Right hindlimb (tissue), 1 donor: Measurements from ENCODE around the gene ZFR.
"Not testable (repeated sequence)": the region's sequence is repeated elsewhere in the genome, so short reads cannot be mapped to it uniquely, and the experiment has no call there.

Experiments
- DNase-seq: peaks from one replicate; pipeline ENCODE4 v3.0.0-alpha.2; 2018

Gene ZFR

DNA sequence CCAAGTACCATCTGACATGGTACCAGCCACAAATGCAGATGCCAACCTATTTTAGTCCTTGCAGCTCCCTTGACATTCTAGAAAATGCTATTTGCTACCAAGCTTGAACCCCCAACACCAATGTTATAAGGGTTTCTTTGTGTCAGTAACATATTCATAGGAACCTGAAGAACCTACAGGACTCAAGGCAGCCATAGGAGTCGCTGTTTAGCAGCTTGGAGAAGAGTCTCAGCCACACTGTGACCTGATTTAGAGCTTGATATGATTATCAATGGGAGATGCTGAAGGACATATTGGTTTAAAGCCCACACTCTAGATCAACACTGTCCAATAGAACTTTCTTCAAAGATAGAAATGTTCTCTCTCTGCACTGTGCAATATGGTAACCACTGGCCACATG, 6.4 kb upstream of the ZFR start:
- DNase-seq, result no peak

DNA sequence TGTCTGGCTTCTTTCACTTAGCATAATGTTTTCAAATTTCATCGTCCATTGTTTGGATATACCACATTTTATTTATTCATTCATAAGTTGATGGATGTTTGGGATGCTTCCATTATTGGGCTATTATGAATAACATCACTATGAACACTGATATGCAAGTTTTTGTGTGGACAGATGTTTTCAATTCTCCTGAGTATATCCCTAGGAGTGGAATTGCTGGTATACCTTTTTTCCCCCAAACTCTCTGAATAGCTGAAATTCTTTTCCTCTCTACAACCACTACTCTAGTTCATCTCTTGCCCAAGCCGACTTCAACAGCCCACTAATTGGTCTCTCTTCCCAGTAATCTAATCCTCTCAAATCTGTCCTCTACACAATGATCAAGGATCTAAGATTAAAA, 4.7 kb upstream of the ZFR start:
- no peak for DNase-seq

DNA sequence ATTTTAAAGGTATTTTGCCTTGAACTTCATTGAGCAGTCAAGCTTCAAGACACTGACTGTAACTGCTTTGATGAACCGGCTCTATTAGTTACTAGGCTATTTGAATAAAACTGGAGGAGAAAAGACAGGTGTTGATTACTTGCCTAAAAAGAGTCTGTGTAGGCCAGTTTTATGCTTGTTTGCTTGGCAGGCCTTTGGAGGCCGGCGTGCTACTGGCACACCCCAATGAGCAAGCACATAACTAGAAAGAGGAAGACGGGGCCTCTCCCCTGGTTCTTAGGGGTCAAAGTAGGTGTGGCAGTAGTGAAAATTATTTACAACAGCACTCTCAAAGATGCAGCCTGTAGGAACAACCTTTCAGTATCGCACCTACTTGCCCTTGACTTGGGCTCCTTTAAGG, 2.1 kb upstream of the ZFR start:
- DNase-seq, result no peak

DNA sequence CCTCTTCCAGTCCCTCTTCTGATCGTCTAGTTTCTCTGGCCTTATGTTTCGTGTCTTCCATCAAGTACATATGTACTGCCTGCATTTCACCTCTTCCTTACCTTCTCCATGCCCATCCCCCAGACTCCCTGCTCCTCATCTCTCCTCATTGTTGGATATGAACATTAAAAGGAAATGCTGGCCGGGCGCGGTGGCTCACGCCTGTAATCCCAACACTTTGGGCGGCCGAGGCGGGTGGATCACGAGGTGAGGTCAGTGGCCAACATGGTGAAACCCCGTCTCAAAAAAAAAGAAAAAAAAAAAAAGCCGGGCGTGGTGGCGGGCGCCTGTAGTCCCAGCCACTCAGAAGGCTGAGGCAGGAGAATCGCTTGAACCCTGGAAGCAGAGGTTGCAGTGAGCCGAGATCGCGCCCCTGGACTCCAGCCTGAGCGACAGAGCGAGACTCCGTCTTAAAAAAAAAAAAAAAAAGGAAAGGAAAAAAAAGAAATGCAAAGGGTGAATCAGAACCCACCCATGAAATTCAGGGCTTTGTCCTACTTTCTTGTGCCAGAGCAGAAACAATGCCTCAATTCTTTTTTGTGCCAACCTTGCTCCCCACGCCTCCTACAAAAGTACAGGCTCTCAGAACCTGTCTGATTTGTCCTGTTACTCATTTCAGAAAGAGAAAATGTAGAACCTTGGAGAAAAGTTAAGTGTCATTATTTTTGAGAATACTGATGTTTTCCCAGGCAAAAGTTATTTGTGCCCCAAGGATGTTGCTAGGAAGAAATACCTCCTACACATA, 1.5 kb upstream of the ZFR start:
- DNase-seq, result no peak

DNA sequence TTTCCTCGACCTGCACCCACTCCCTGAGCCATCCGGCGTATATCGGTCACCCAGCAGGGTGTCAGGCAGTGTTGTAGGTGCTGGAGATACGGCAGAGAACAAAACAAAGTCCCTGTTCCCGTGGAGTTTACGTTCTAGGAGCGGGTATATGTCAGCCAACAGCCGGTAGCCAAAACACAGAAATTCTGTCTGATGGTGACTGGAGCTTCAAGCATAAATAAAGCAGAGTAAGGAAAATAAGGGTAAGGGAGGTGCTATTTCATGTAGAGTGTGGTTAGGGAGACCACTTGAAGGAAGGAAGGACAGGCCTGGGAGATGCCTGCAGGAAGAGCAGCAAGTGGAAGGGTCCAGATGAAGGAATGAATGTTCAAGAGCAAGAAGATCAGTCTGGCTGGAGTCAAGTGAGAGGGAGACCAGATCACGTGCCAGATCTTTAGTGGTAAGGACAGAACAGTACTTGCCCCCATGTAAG, 783 bp upstream of the ZFR start:
- DNase-seq, result no peak

DNA sequence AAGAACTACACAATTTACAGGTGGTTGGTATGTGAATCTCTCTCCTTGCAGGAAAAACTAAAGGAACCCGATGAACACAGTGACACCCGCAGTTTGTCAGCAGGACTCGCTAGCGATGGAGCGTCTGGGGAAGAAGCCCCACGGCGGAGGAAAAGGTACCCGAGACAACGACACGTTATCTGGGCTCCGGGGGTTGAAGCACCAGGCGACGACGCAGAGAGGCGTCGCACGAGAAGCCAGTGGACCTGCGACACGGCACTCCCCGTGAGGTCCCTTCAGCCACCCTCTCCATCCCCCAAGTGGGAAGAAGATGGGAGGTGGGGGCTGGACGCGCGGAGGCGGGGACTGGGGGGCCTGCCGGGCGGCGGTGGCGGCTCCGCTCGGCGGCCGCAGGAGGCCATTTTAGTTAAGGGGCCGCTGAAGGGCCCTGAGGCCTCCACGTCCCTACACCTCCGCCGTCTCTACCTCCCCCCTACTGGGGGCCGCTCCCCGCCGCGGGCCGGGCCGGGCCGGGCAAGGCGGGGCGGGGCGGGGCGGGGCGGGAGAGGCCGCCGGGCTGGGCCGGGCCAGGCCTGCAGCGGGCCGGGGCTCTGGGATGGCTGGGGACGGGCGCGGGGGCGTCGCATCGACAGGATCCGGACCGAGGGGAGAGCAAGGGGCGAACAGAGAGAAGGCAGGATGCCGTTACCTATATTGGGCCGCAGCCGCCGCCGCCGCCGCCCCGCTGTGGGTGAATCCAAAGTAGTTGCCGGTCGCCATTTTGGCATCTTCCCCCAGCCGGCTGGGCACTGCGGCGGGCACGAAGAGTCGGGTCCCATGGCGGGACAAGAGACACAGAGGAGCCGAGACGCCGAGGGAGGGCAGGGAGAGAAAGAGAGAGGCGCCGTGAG, 754 bp downstream of the ZFR start:
- DNase-seq, result peak; percentile 72

DNA sequence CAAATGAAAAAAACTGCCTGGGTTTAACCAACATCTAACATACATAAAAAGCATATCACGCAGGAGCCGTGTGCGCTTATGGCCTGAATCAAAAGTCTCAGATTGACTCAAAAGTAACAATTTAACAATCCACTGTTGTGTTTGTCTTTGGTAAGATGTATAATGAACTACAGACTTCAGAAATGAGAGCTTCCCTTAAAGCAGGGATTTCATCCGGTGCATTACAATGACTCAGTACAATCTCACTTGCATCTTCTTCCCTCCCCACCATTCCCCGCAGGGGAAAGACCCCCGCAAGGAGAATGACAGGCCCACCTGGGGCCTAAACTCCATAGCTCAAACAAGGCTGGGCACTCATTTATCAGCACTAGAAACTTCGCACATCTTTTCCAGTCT, 1.4 kb downstream of the ZFR start:
- DNase-seq, result no peak

DNA sequence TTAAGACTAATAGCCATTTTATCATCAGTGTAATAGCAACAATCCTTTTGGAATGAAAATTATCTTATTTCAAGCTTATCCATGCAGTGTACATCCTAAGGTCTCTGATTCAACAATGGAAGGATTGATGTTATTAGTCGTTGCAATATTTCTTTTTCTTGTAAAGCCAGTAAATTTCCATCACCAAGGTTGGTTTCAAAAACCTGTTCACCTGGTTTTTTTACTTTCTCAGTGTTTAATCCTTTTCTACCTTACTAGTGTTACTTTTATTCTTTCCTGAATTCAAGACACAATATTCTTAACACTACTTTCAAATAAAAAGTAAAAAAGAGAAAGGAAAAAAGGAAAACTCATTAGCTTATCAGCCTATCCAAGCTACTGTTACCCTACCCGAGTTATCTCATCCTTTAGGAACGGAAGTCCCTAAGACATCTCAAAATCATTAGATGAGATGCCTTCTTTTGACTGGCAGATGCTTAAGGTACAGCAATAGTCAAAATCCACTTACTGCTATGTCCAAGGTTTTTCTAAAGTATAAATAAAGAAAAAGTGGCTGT, 5.4 kb downstream of the ZFR start:
- DNase-seq, result no peak

DNA sequence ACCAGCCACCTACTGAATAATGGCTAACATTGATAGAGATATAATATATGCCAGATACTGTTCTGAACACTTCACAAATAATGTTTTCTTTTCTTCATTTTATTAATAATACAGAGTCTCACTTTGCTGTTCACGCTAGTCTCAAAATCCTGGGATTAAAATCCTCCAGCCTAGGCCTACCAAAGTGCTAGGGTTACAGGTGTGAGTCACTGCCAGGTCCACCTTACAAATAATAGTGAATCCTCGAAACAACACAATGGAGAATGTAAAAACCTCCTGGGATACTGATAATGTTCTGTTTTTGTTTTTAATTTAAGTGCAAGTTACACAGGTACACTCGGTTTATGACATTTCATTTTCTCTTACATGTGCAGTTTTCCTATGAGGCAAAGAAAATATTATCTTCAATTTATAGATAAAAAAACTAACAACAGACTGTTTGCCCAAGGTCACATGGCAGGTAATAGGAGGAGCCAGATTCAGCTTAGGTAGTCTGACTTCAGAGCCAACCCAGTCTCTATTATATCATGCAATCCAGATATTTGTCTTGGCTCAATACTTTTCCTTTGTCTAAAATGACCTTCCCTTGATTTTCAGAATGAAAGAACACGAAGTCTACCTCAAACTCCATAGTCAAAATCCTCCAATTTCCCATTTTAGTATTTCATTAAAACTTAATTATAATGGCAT, 7.8 kb downstream of the ZFR start:
- no peak for DNase-seq

DNA sequence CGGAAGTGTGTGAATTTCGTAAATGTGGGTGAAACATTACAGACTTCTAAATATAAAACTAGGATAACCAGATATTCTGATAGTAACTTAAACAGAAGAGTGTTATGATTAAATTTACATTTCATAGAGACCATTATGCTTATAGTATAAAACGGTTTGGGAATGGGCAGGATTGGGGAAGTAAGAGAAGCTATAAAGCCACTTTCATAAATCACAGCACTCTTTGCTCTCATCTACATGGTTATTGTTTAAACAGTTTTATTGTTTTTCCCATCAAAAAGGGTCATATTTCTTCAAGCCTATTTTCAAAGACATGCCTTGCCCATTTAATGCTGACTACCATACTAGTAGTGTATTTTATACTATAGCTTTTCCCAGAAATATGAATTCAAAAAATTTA, 9.2 kb downstream of the ZFR start:
- DNase-seq, result no peak

DNA sequence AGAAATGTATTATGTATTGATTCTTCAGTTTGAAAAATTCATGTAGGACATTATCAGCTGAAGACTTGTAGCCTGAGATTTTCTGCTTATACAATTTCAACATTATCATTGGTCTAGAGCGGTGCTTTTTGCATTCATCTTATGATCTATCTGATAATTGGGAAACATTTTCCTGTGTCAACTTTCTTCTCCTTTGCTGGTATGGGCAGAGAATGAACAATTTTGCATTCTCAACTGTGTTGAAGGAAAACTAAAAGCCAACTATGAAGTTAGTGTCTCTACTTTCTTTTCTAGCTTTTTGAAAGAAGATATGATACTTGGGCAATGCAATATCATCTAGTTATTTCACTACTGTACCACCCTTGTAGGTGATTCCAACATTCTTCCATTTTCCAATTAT, 10.3 kb downstream of the ZFR start:
- DNase-seq, result no peak

DNA sequence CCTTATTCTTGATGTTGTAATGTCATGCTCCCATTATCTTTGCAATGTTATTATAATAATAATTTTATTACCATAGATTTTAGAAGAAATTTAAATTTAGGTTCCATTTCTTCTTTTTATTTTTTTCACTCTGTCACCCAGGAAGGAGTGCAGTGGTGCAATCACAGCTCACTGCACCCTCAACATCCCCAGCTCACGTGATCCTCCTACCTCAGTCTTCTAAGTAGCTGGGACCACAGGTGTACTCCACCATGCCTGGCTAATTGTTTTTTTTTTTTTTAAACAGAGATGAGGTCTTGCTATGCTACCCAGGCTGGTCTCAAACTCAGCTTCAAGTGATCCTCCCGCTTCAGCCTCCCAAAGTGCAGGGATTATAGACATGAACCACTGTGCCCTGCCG, 11.9 kb downstream of the ZFR start:
- no peak for DNase-seq

DNA sequence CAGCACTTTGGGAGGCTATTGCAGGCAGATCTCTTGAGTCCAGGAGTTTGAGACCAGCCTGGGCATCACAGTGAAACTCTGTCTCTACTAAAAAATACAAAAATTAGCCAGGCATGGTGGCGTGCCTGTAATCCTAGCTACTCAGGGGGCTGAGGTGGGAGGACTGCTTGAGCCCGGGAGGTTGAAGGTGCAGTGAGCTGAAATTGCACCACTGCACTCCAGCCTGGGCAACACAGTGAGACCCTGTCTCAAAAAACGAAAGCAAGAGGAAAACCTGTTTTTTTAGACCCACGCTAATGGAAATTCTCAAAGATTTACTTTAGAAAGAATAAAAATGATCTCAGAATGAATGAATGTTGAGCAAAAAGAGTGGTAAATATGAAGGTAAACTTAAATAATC, 13.7 kb downstream of the ZFR start:
- DNase-seq, result not testable (repeated sequence)

DNA sequence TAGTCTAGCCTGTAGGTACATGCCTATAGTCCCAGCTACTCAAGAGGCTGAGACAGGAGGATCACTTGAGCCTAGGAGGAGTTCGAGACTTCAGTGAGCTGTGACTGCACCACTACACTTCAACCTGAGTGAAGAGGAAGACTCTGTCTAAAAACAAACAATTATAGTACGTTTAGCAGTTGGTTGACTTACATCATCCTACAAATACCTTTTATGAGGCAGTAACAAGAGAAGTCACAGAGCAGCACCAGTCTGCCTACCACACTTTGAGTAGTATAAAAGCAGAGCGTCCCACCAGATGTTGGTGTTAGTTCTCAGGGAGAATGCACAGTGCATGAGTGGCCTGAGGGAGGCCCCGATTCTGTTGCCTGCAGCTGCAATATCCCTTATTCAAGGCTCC, 16.1 kb downstream of the ZFR start:
- DNase-seq, result no peak

DNA sequence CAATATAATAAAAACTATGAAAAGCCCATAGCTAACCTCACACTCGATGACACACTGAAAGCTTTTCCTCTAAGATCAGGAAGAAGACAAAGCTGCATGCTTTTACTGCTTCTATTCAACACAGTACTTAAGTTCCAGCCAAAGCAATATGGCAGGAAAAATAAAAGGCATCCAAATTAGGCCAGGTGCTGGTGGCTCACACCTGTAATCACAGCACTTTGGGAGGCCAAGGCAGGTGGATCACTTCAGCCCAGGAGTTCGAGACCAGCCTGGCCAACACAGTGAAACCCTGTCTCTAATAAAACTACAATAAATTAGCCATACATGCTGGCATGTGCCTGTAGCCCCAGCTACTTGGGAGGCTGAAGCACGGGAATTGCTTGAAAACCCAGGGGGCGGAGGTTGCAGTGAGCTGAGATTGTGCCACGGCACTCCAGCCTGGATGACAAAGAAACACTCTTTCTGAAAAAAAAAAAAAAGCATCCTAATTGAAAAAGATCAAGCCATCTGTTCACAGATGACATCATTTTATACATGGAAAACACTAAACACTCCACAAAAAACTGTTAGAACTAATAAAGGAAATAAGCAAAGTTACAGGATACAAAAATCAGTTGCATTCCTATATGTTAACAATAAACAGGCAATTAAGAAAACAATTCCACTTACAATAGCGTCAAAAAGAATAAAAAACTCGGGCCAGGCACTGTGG, 17.9 kb downstream of the ZFR start:
- DNase-seq, result no peak

DNA sequence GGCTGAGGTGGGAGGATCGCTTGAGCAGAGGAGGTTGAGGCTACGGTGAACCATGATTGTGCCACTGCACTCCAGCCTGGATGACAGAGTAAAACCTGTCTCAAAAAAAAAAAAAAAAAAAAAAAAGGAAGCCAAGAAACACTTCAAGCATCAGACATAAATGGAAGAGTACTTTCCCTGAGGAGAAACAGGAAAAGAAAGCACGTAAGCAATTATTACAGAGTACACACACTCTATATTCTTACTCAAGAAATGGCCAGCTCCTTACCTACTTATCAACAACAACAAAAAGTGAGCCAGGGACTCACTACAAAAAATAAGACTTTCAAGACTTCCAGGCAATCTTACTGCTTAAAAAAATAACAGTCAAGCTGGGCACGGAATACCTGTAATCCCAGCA, 21.8 kb downstream of the ZFR start:
- DNase-seq, result no peak

DNA sequence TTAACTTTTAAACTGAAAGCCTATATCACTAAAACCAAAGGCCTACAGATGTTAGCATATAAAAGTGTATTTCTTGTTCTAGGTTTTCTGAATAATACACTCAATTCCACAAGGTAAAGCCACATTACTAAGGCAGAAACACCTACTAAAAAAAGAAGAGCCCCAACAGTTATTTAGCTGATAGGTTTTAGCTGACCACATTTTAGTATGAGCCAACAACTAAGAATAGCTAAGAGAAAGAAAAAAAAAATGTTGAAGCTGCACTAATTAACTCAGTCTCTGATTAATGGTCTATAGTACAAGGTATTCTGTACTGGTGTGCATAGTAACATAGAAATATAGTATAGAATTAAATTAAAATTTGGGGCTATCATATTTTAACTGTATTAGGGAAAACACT, 23.5 kb downstream of the ZFR start:
- DNase-seq, result no peak

DNA sequence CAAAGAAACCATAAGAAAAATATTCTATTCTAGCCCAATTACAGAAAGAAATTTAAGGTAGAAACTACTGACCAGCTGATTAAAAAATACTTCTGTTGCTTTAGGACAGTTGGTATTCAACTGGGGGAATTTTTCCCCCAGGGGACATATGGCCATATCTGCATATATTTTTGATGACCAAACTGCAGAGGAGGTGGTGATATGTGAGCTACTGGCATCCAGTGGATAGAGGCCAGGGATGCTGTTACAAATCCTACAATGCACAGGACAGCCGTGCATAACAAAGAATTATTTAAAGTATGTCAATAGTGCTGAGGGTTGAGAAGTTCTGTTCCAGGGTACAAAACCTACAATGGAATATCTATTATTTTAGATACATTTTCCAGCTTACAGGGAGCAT, 24.0 kb downstream of the ZFR start:
- no peak for DNase-seq

DNA sequence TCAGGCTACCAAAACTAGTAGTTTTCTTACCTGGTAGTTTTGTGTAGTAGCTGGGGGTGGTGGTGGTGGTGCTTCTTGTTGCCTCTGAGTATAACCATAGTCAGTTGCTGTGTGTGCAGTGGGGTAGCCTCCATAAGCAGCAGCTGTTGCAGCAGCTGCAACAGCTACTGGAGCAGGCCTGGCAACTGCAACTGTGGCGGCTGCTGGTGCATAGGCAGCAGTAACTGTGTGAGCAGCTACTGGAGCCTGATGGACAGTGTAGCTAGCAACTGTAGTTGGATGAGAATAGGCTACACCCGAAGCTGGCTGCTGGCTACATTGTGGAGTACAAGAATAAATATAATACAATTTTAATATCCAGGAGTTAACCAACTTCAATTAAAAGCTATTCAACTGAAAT, 24.7 kb downstream of the ZFR start:
- DNase-seq, result peak; percentile 85

DNA sequence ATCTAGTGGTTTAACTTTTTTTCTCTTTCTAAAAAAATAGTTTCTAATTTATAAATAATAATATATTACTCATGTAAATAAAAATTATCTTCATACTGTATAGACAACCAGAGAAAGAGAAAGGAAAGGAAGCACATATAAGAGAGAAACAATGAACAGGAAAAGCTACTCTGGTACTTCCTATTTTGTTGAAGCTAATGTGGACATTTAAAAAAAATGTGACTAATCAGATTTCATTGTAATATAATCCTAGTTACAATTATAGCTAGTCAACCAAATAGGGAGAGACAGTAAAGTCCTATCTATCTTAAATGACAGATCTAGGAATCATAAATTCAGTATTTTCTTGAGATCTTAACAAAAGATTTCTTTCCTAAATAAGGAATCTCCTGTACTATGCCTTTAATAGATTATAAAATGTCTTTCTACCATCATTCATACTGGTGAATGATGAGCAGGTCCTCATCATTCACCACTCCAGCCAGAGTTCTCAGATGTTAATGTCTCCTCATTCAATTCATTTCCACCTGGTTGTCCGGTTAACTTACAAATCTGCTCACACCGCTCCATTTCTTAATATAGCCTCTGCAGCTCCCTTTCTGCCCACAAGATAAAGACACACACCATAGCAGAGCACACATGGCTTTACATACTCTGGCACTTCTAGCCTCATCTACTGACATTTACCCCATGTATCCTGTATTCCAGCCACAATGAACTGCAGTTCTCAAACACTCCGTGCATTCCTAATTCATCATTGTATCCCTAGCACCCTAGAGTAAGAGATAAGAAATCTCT, 30.9 kb downstream of the ZFR start:
- DNase-seq, result no peak

DNA sequence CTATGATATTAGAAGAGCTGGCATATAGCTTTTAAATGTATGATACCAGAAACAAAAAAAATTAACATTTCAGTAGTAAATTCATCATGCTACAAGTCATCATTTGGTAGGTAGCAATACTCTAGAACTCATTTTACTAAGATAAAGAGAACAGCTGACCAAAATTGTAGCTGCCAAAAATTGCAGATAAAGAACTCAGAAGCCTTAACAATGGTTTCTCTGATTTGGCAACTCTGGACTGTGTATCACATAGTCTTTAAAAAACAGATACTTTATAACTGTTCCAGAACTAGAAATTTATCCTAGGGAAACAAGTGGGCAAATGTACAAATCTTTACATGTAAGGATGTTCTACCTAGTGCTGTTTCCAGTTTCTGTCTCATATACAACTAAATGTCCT, 33.9 kb downstream of the ZFR start:
- DNase-seq, result no peak

DNA sequence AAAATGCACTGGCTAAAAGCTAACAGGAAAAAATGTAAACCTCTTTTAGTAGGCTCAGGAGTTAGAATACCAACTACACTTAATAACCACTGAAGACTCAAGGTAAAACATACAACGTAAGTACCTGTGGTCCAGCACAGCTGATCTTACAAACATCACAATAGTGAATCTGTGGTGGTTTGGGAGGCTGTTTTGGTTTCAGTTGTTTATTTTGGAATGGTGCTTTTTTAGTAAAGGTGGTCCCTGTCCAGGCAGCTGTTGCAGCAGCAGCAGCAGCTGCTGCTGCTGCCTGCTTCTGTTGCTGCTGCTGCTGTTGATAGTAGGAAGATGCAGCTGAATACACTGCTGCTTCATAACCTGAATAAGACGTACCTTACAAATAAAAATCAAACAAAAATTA, 37.9 kb downstream of the ZFR start:
- DNase-seq, result no peak
